HepG2 (cell line): ENCODE measurements around the gene PRMT5. TPM values are rescaled to one million over a fixed set of nuclear protein-coding genes. Genes with fewer than 3 reads are reported as not detected.

ENCODE experiments used
- ATAC-seq: fragments of 200-7000 bp; cut with Tn5 transposase; 3 replicates; pipeline ENCODE4 v1.9.1; 2020; ENCODE audit warnings: mild to moderate bottlenecking, moderate library complexity
- BruUV-seq: library from RNA; stranded (reverse); fragments of 400-500 nt; replicated peaks from 2 replicates; lab custom pipeline; 2021; lab: Mats Ljungman, UMichigan
- CTCF ChIA-PET: fragments of 300-600 bp; formaldehyde crosslinking; extraction: SDS; loops from one replicate; lab custom pipeline; 2021; ENCODE audit warnings: low total read pairs, inconsistent platforms, low intra/inter-chr PET ratio; lab: Yijun Ruan, JAX
- POLR2A ChIA-PET: fragments of 350-600 bp; sonication (Branson Sonifier 250); formaldehyde crosslinking; loops from one replicate; lab custom pipeline; 2020; ENCODE audit warnings: antibody characterized with exemption, inconsistent platforms; lab: Yijun Ruan, JAX
- DNase-seq: peaks from one replicate; pipeline ENCODE4 v3.0.0-alpha.2; 2015; ENCODE audit warnings: low spot score
- FAIRE-seq: peaks from 3 replicates; lab custom pipeline; 2011; peaks lifted over from hg19 to GRCh38; lab: Jason Lieb, UNC
- H2AFZ ChIP-seq: one replicate; pipeline ENCODE4 v1.6.1; 2011; ENCODE audit warnings: low read length, inconsistent platforms
- H3K27ac ChIP-seq: fragments of 300-600 bp; 3 replicates; pipeline ENCODE4 v1.8.0; 2011; ENCODE audit warnings: mixed run types, mild to moderate bottlenecking, mixed read lengths, low read length, inconsistent platforms; ENCODE audit not compliant: insufficient read depth; ENCODE audit errors: extremely low read length
- H3K27me3 ChIP-seq, 2 experiments: fragments of 200-600 bp in 1 of 2; 2 replicates in 1 of 2; 3 replicates in 1 of 2; pipeline versions ENCODE4 v1.6.0 to v1.8.0; 2011; ENCODE audit warnings: low read length in 2 of 2, mild to moderate bottlenecking in 2 of 2, moderate library complexity in 2 of 2, inconsistent platforms in 1 of 2; ENCODE audit not compliant: insufficient read depth in 2 of 2, control insufficient read depth in 1 of 2
- H3K36me3 ChIP-seq, 2 experiments: fragments of 200-600 bp in 1 of 2; replicated peaks in 1 of 2; 2 replicates in 1 of 2; 3 replicates in 1 of 2; pipeline versions ENCODE4 v1.5.1 to v1.8.0; 2011; ENCODE audit warnings: low read length in 2 of 2, inconsistent platforms in 1 of 2; ENCODE audit not compliant: insufficient read depth in 2 of 2, control insufficient read depth in 1 of 2
- H3K4me1 ChIP-seq: 2 replicates; pipeline ENCODE4 v1.5.1; 2012; ENCODE audit warnings: low read length, inconsistent platforms; ENCODE audit not compliant: insufficient read depth
- H3K4me2 ChIP-seq: 2 replicates; pipeline ENCODE4 v1.6.0; 2011; ENCODE audit warnings: low read depth, low read length, inconsistent platforms
- H3K4me3 ChIP-seq, 3 experiments: fragments of 200-600 bp in 1 of 3; sonication (generic), shearing (Covaris generic) in 1 of 3; replicated peaks in 1 of 3; 2 replicates each; pipeline ENCODE4 v1.5.1; 2011 to 2016; ENCODE audit warnings: low read length in 3 of 3, inconsistent platforms in 2 of 3, low read depth in 2 of 3, mild to moderate bottlenecking in 2 of 3, control low read depth in 1 of 3, mixed read lengths in 1 of 3; ENCODE audit not compliant: insufficient read depth in 1 of 3
- H3K79me2 ChIP-seq: one replicate; pipeline ENCODE4 v1.6.1; 2011; ENCODE audit warnings: low read length, inconsistent platforms; ENCODE audit not compliant: insufficient read depth
- H3K9ac ChIP-seq: 2 replicates; pipeline ENCODE4 v1.6.0; 2011; ENCODE audit warnings: mild to moderate bottlenecking, low read depth, low read length, inconsistent platforms; ENCODE audit not compliant: insufficient read depth
- H3K9me3 ChIP-seq: 2 replicates; pipeline ENCODE4 v1.5.1; 2012; ENCODE audit warnings: mild to moderate bottlenecking, low read length
- H4K20me1 ChIP-seq: 2 replicates; pipeline ENCODE4 v1.6.0; 2011; ENCODE audit warnings: inconsistent platforms, mild to moderate bottlenecking, low read length, moderate library complexity; ENCODE audit not compliant: insufficient read depth
- ARID3A ChIP-seq: IDR thresholded peaks from 2 replicates; pipeline ENCODE4 v1.6.1; 2012; ENCODE audit warnings: low read depth, low read length, improper control_type of control experiment
- ELF3 ChIP-seq: IDR thresholded peaks from 2 replicates; pipeline ENCODE4 v1.6.1; 2016; ENCODE audit warnings: missing genetic modification reagents, missing compliant biosample characterization
- HOXA3 ChIP-seq: sonication (generic); formaldehyde crosslinking; IDR thresholded peaks from 2 replicates; pipeline ENCODE4 v1.5.0; 2020; ENCODE audit warnings: missing genetic modification reagents
- TCF7 ChIP-seq: sonication (generic); IDR thresholded peaks from 2 replicates; pipeline ENCODE4 v1.6.1; 2016; ENCODE audit warnings: antibody characterized with exemption, low read depth
- TFDP2 ChIP-seq: sonication (generic); formaldehyde crosslinking; IDR thresholded peaks from 2 replicates; pipeline ENCODE4 v1.4.0; 2020; ENCODE audit warnings: missing genetic modification reagents
- ZBTB33 ChIP-seq: sonication (generic); formaldehyde crosslinking; IDR thresholded peaks from 2 replicates; pipeline ENCODE4 v1.4.0; 2020; ENCODE audit warnings: missing genetic modification reagents
- ZFP36L1 ChIP-seq: sonication (generic); formaldehyde crosslinking; IDR thresholded peaks from 2 replicates; pipeline ENCODE4 v1.8.0; 2022; ENCODE audit warnings: mild to moderate bottlenecking, missing genetic modification reagents, moderate library complexity
- ZMYM3 ChIP-seq: sonication (generic); formaldehyde crosslinking; IDR thresholded peaks from 2 replicates; pipeline ENCODE4 v1.5.1; 2020; ENCODE audit warnings: mild to moderate bottlenecking, missing genetic modification reagents
- ZNF572 ChIP-seq: sonication (generic); formaldehyde crosslinking; IDR thresholded peaks from 2 replicates; pipeline ENCODE4 v1.5.1; 2020; ENCODE audit warnings: mild to moderate bottlenecking, missing genetic modification reagents
- ZNF629 ChIP-seq: sonication (generic); formaldehyde crosslinking; conservative IDR thresholded peaks from 2 replicates; pipeline ENCODE4 v1.5.0; 2020; ENCODE audit warnings: missing genetic modification reagents
- ZNF770 ChIP-seq: sonication (generic); formaldehyde crosslinking; IDR thresholded peaks from 2 replicates; pipeline ENCODE4 v1.5.0; 2020; ENCODE audit warnings: mild to moderate bottlenecking, missing genetic modification reagents
- ZNF775 ChIP-seq: sonication (generic); formaldehyde crosslinking; IDR thresholded peaks from 2 replicates; pipeline ENCODE4 v1.4.0; 2020; ENCODE audit warnings: missing genetic modification reagents, mild to moderate bottlenecking, moderate library complexity, borderline replicate concordance
- WGBS: methylation state at CpG from one replicate; pipeline ENCODE4 v1.1.6; 2017; ENCODE audit warnings: low lambda C conversion rate; 5-methylcytosine and 5-hydroxymethylcytosine counted together
- in situ Hi-C: cut with HindIII; loops from 2 replicates; pipeline ENCODE4 v1.10.0; 2017; ENCODE audit warnings: low pct_unique_long_range_greater_than_20kb; ENCODE audit not compliant: extremely low pct_ligation_motif_present
- intact Hi-C: fragments of 100-400 bp; cut with micrococcal nuclease; formaldehyde crosslinking; loops from one replicate; pipeline ENCODE4 v1.10.0; 2022; ENCODE audit not compliant: unreplicated experiment
- polyA plus RNA-seq, 8 experiments: library from polyadenylated mRNA; depleted of rRNA in 3 of 8; stranded (reverse) in 7 of 8; unstranded in 1 of 8; fragments of >200 nt; fragmentation: Illumina TruSeq in 4 of 8; extraction: Trizol in 4 of 8; gene quantifications; 2 replicates each; pipeline versions ENCODE4 v1.2.1 to v1.2.3, GENCODE V29; 2011 to 2016; ENCODE audit warnings: low read depth in 4 of 8, missing spikeins in 1 of 8, mixed read lengths in 1 of 8; ENCODE audit not compliant: insufficient read depth in 1 of 8
- total RNA-seq, 5 experiments: library from RNA; depleted of rRNA; stranded (reverse); fragments of >200 nt; fragmentation: Illumina TruSeq; extraction: Trizol; gene quantifications; 2 replicates each; pipeline ENCODE4 v1.2.3, GENCODE V29; 2016; ENCODE audit warnings: low read depth in 1 of 5

Gene PRMT5
- total and polyA plus RNA-seq, 2 of the 13 experiments (the other 11 are each of a cell fraction or from before 2014, with no cell fraction given), result 210 to 354 TPM

GRCh38 chr14:22962061-22962676 lies 33.0 kb upstream of the PRMT5 start (continued):
- TF ChIP-seq ZNF770 (CRISPR knock-in tag) (peak; percentile 95), ELF3 (no peak)
- TF ChIP-seq, all 625 proteins: peak for 6

- peak; percentile 48 for DNase-seq
- 7% methylated on average over 19 of the region's 19 CpGs for WGBS
- no peaks in the 10 kb centered on the region for H3K79me2 ChIP-seq
- no peak for TF ChIP-seq ZNF629 (CRISPR knock-in tag)
- TF ChIP-seq TFDP2 (CRISPR knock-in tag), result peak; percentile 34; the same call in 1 of the 2 replicates
- peak; percentile 79; the same call in 1 of the 2 replicates for TF ChIP-seq ZFP36L1 (CRISPR knock-in tag)
- TF ChIP-seq ZNF572 (CRISPR knock-in tag), result 0 out of 2 replicates have a peak, but pooled peaks have one; percentile 61
- TF ChIP-seq HOXA3 (CRISPR knock-in tag), result peak; percentile 61; the same call in 1 of the 2 replicates
- TF ChIP-seq ZNF775, result peak; percentile 12; the same call in 1 of the 2 replicates
- peak; percentile 10; the same call in 1 of the 2 replicates for TF ChIP-seq ZMYM3
- peak; percentile 37; the same call in 1 of the 2 replicates for TF ChIP-seq ZBTB33 (CRISPR knock-in tag)
- TF ChIP-seq ARID3A, result 0 out of 2 replicates have a peak, but pooled peaks have one; percentile 22
- TF ChIP-seq TCF7, result peak; percentile 8; the same call in 1 of the 2 replicates
Observed at GRCh38 chr14:22955702-22956569, 26.8 kb upstream of the PRMT5 start.

More at GRCh38 chr14:22955702-22956569, 26.8 kb upstream of the PRMT5 start:
- Histone ChIP-seq H3K4me1 (peaks cover 47% of the 10 kb centered on the region), H3K9ac (peak overlapping the region; percentile 80), H3K4me2 (peak overlapping the region; percentile 92), H2AFZ (peak overlapping the region; percentile 52), H3K4me3 (peak overlapping the region; percentile 73 to 78 (median 77)), H4K20me1 (no peaks in the 10 kb centered on the region), H3K27ac (peak overlapping the region; percentile 78), H3K9me3 (no peaks in the 10 kb centered on the region), H3K36me3 (peaks cover 1 to 14% of the 10 kb centered on the region in 2 experiments; a peak in 2 of 5 replicates), H3K27me3 (no peaks in the 10 kb centered on the region; a peak in 1 of 5 replicates)
- ChIA-PET CTCF (interaction anchor here (1.7 kb wide), 1 partner anchor 26 kb away, joined by 7 read pairs; the partner anchor contains the start of gene PRMT5), POLR2A (interaction anchor here (0.7 to 26.8 kb wide), 34 partner anchors 9 to 1159 kb away, joined by 3 to 1670 read pairs (median 6); partner anchors contain the start of genes ACIN1, AJUBA, C14orf119 and CDH24)
- peak; percentile 34 for FAIRE-seq
- in situ Hi-C loops (no loop called here), intact Hi-C loops (loop anchor here (1.0 to 2.0 kb wide), 2 partner anchors 15 to 26 kb away; no protein-coding TSS in a partner anchor)
- peak; percentile 27 for ATAC-seq
- BruUV-seq, result no TSS peak
